K562 (cell line): Measurements from ENCODE around the gene ITGBL1. TPM values are rescaled to one million over a fixed set of nuclear protein-coding genes. Genes with fewer than 3 reads are reported as not detected.

Source experiments
- ATAC-seq: fragments of 200-7000 bp; cut with Tn5 transposase; 3 replicates; pipeline ENCODE4 v1.9.1; 2020; ENCODE audit warnings: moderate library complexity
- BruUV-seq: library from RNA; stranded (reverse); fragments of 400-500 nt; replicated peaks from 2 replicates; lab custom pipeline; 2021; lab: Mats Ljungman, UMichigan
- CTCF ChIA-PET: fragments of 300-600 bp; formaldehyde crosslinking; extraction: SDS; loops from one replicate; lab custom pipeline; 2021; ENCODE audit warnings: low intra/inter-chr PET ratio; lab: Yijun Ruan, JAX
- POLR2A ChIA-PET: fragments of 300-600, 350-650 bp; sonication (Branson Sonifier 250); formaldehyde crosslinking; extraction: SDS; loops from one replicate; lab custom pipeline; 2021; ENCODE audit warnings: antibody characterized with exemption, inconsistent platforms; lab: Yijun Ruan, JAX
- DNase-seq, 4 experiments: peaks; one replicate each; pipeline versions ENCODE4 v3.0.0 to v3.0.0-alpha.2; 2011 to 2018; ENCODE audit warnings: low spot score in 3 of 4, mixed read lengths in 3 of 4; ENCODE audit errors: extremely low read depth in 1 of 4
- FAIRE-seq: peaks from 2 replicates; lab custom pipeline; 2011; peaks lifted over from hg19 to GRCh38; lab: Jason Lieb, UNC
- H2AFZ ChIP-seq: 2 replicates; pipeline ENCODE4 v1.6.0; 2011; ENCODE audit warnings: low read depth, low read length, control low read depth, inconsistent platforms
- H3K27ac ChIP-seq: fragments of 200-600 bp; 3 replicates; pipeline ENCODE4 v1.8.0; 2011; ENCODE audit warnings: low read depth, mild to moderate bottlenecking, control low read depth, inconsistent platforms, low read length, moderate library complexity, mixed read lengths; ENCODE audit errors: extremely low read depth
- H3K27me3 ChIP-seq, 2 experiments: fragments of 300-600 bp in 1 of 2; 2 replicates in 1 of 2; 3 replicates in 1 of 2; pipeline versions ENCODE4 v1.6.0 to v1.8.0; 2011; ENCODE audit warnings: inconsistent platforms in 2 of 2, low read length in 2 of 2, mild to moderate bottlenecking in 1 of 2, mixed read lengths in 1 of 2, moderate library complexity in 1 of 2; ENCODE audit not compliant: control insufficient read depth in 2 of 2, insufficient read depth in 2 of 2
- H3K36me3 ChIP-seq: fragments of 300-600 bp; 3 replicates; pipeline ENCODE4 v1.8.0; 2011; ENCODE audit warnings: mild to moderate bottlenecking, low read length, inconsistent platforms; ENCODE audit not compliant: control insufficient read depth, insufficient read depth
- H3K4me1 ChIP-seq, 2 experiments: fragments of 200-600 bp in 1 of 2; replicated peaks in 1 of 2; 2 replicates in 1 of 2; 3 replicates in 1 of 2; pipeline versions ENCODE4 v1.5.1 to v1.8.0; 2011; ENCODE audit warnings: inconsistent platforms in 2 of 2, low read length in 2 of 2, mild to moderate bottlenecking in 1 of 2, mixed read lengths in 1 of 2, moderate library complexity in 1 of 2; ENCODE audit not compliant: control insufficient read depth in 2 of 2, insufficient read depth in 2 of 2
- H3K4me2 ChIP-seq: 2 replicates; pipeline ENCODE4 v1.6.1; 2011; ENCODE audit warnings: low read length, control low read depth, inconsistent platforms, mixed read lengths; ENCODE audit not compliant: insufficient read depth
- H3K4me3 ChIP-seq: fragments of 200-600 bp; sonication (generic), shearing (Covaris generic); 2 replicates; pipeline ENCODE4 v1.5.1; 2016; ENCODE audit warnings: control low read depth, inconsistent platforms
- H3K79me2 ChIP-seq: fragments of 200-600 bp; 3 replicates; pipeline ENCODE4 v1.8.0; 2011; ENCODE audit warnings: low read length, inconsistent platforms; ENCODE audit not compliant: control insufficient read depth, insufficient read depth
- H3K9ac ChIP-seq, 2 experiments: 2 replicates each; pipeline versions ENCODE4 v1.6.0 to v1.6.1; 2011; ENCODE audit warnings: low read depth in 2 of 2, low read length in 2 of 2, control low read depth in 1 of 2, inconsistent platforms in 1 of 2, mild to moderate bottlenecking in 1 of 2, mixed read lengths in 1 of 2; ENCODE audit not compliant: insufficient read depth in 1 of 2
- H3K9me1 ChIP-seq: one replicate; pipeline ENCODE4 v1.6.0; 2011; ENCODE audit warnings: inconsistent platforms, mild to moderate bottlenecking, low read length, moderate library complexity; ENCODE audit not compliant: control insufficient read depth, insufficient read depth
- H3K9me3 ChIP-seq: replicated peaks from 2 replicates; pipeline ENCODE4 v1.5.1; 2011; ENCODE audit warnings: low read depth, low read length, inconsistent platforms; ENCODE audit not compliant: control insufficient read depth, insufficient read depth
- H4K20me1 ChIP-seq: replicated peaks from 2 replicates; pipeline ENCODE4 v1.6.1; 2011; ENCODE audit warnings: low read length, inconsistent platforms, mixed read lengths; ENCODE audit not compliant: control insufficient read depth, insufficient read depth
- TFE3 ChIP-seq: fragments of 450-650 bp; formaldehyde crosslinking; IDR thresholded peaks from 2 replicates; pipeline ENCODE4 v1.4.0; 2020; ENCODE audit warnings: mild to moderate bottlenecking, mixed read lengths
- ZNF639 ChIP-seq, 2 experiments: fragments of 200-800 bp in 1 of 2; sonication (Bioruptor generic) in 1 of 2; sonication (generic) in 1 of 2; formaldehyde crosslinking in 1 of 2; IDR thresholded peaks in 1 of 2; conservative IDR thresholded peaks in 1 of 2; 2 replicates each; pipeline versions ENCODE4 v1.5.0 to v1.6.1; 2016 to 2020; ENCODE audit warnings: missing compliant biosample characterization in 1 of 2, missing genetic modification characterization in 1 of 2, missing genetic modification reagents in 1 of 2
- WGBS: fragments of 100-300 bp; shearing (Covaris generic); methylation state at CpG from one replicate; pipeline ENCODE4 v1.1.6; 2016; ENCODE audit warnings: low coverage, mixed read lengths; ENCODE audit not compliant: insufficient coverage; ENCODE audit errors: missing lambda C conversion rate; 5-methylcytosine and 5-hydroxymethylcytosine counted together
- in situ Hi-C: fragments of 300-500 bp; cut with MboI; formaldehyde crosslinking; loops from 4 replicates; pipeline ENCODE4 v1.15.0; 2018; ENCODE audit warnings: inconsistent platforms, mixed read lengths
- intact Hi-C: fragments of 100-400 bp; cut with micrococcal nuclease; formaldehyde crosslinking; loops from 2 replicates; pipeline ENCODE4 v1.14.2; 2022
- polyA plus RNA-seq, 8 experiments: library from polyadenylated mRNA; depleted of rRNA in 4 of 8; stranded (reverse) in 5 of 8; unstranded in 3 of 8; fragments of >200 nt; fragmentation: Nextera tagmentation in 2 of 8; fragmentation: Illumina TruSeq in 1 of 8; extraction: Ambion mirVana in 2 of 8; extraction: Trizol in 1 of 8; gene quantifications; 2 replicates each; pipeline versions ENCODE4 v1.2.1 to v1.2.3, GENCODE V29; 2011 to 2014; ENCODE audit warnings: inconsistent platforms in 1 of 8, missing spikeins in 1 of 8
- total RNA-seq, 7 experiments: library from RNA; depleted of rRNA in 6 of 7; stranded (reverse); fragments of >200 nt in 6 of 7; fragmentation: Illumina TruSeq in 2 of 7; extraction: Trizol in 2 of 7; gene quantifications; 2 replicates each; pipeline versions ENCODE4 v1.2.1 to v1.2.3, GENCODE V29; 2011 to 2021; ENCODE audit warnings: low replicate concordance in 1 of 7

ITGBL1 gene
- total and polyA plus RNA-seq, 9 of the 15 experiments (the other 6 are each of a cell fraction or from before 2014, with no cell fraction given): 0.04 to 0.73 (median 0.32) TPM; not detected in 1

GRCh38 chr13:101611491-101612475 is 159.3 kb downstream of the ITGBL1 start:
- in situ Hi-C loops (no loop called here), intact Hi-C loops (no loop called here)
- no peak for ATAC-seq
- H3K4me2 ChIP-seq: no peak overlapping the region
- no peaks in the 10 kb centered on the region for H4K20me1 ChIP-seq
- no peaks in the 10 kb centered on the region for H3K36me3 ChIP-seq
- no peak overlapping the region for H3K9ac ChIP-seq
- no TSS peak for BruUV-seq
- no peaks in the 10 kb centered on the region for H3K9me1 ChIP-seq
- 2% methylated on average over 4 of the region's 5 CpGs for WGBS
- no peaks in the 10 kb centered on the region for H3K79me2 ChIP-seq
- no peak overlapping the region for H2AFZ ChIP-seq
- H3K4me3 ChIP-seq: no peak overlapping the region
- H3K27me3 ChIP-seq: no peaks in the 10 kb centered on the region
- peak; percentile 27; the same call in 1 of the 2 replicates for TF ChIP-seq TFE3 (CRISPR knock-in tag)
- TF ChIP-seq ZNF639 (CRISPR knock-in tag; conservative IDR thresholded peaks at IDR 0.05 in 1 of 2, IDR thresholded peaks at IDR 0.05 in 1 of 2): no peak
- ChIA-PET POLR2A (no interaction called here), CTCF (no interaction called here)
- H3K4me1 ChIP-seq: no peaks in the 10 kb centered on the region
- FAIRE-seq: no peak
- no peak for DNase-seq
- H3K9me3 ChIP-seq: no peaks in the 10 kb centered on the region
- no peak overlapping the region for H3K27ac ChIP-seq
